ENCODE data around the gene STRN.

- no peak for TF ChIP-seq OSR1 (CRISPR knock-in tag; IDR thresholded peaks at IDR 0.05)
- TF ChIP-seq ARNTL (CRISPR knock-in tag; IDR thresholded peaks at IDR 0.05; ENCODE audit: borderline replicate concordance, low read depth): no peak
These were observed 63.8 kb downstream of the STRN start for GRCh38 chr2:36902385-36903120.
